Activated naive CD4-positive, alpha-beta T cell treated with anti-CD3 and anti-CD28 coated beads, Interleukin-2, amount 50 U/mL, for 16 hours (primary cell): ENCODE measurements around the gene STK32B.

ENCODE experiments used
- DNase-seq: peaks from one replicate; pipeline ENCODE4 v3.0.0-alpha.2; 2020

Gene STK32B

GRCh38 chr4:5370286-5370685 lies 319.0 kb downstream of the STK32B start:
- DNase-seq: no peak

- DNase-seq: no peak
These were observed 320.3 kb downstream of the STK32B start for GRCh38 chr4:5371415-5372190.

GRCh38 chr4:5372198-5372597 lies 320.9 kb downstream of the STK32B start:
- no peak for DNase-seq

GRCh38 chr4:5373327-5373726 lies 322.0 kb downstream of the STK32B start:
- DNase-seq: no peak

- no peak for DNase-seq
These were observed 323.3 kb downstream of the STK32B start for GRCh38 chr4:5374592-5374991.

GRCh38 chr4:5374994-5375393 lies 323.7 kb downstream of the STK32B start:
- no peak for DNase-seq

- DNase-seq: no peak
These were observed 324.7 kb downstream of the STK32B start for GRCh38 chr4:5376015-5376414.

GRCh38 chr4:5378002-5378401 lies 326.7 kb downstream of the STK32B start:
- no peak for DNase-seq

GRCh38 chr4:5379895-5380294 lies 328.6 kb downstream of the STK32B start:
- DNase-seq: no peak

GRCh38 chr4:5381961-5382441 lies 330.7 kb downstream of the STK32B start:
- no peak for DNase-seq

- no peak for DNase-seq
These were observed 332.1 kb downstream of the STK32B start for GRCh38 chr4:5383191-5383980.

- no peak for DNase-seq
These were observed 334.5 kb downstream of the STK32B start for GRCh38 chr4:5385741-5386311.

GRCh38 chr4:5386921-5387320 lies 335.6 kb downstream of the STK32B start:
- DNase-seq: no peak

GRCh38 chr4:5387457-5387856 lies 336.2 kb downstream of the STK32B start:
- DNase-seq: no peak

GRCh38 chr4:5389756-5390310 lies 338.6 kb downstream of the STK32B start:
- no peak for DNase-seq

GRCh38 chr4:5391492-5391891 lies 340.2 kb downstream of the STK32B start:
- no peak for DNase-seq

GRCh38 chr4:5393911-5394513 lies 342.7 kb downstream of the STK32B start:
- DNase-seq: no peak

GRCh38 chr4:5395781-5396180 lies 344.5 kb downstream of the STK32B start:
- DNase-seq: no peak

GRCh38 chr4:5398056-5398455 lies 346.8 kb downstream of the STK32B start:
- no peak for DNase-seq

- DNase-seq: no peak
These were observed 347.8 kb downstream of the STK32B start for GRCh38 chr4:5399124-5399523.

GRCh38 chr4:5399790-5400421 lies 348.6 kb downstream of the STK32B start:
- DNase-seq: no peak

GRCh38 chr4:5403746-5404497 lies 352.6 kb downstream of the STK32B start:
- DNase-seq: no peak
